ENCODE measurements around the gene AGAP1. TPM values are rescaled to one million over a fixed set of nuclear protein-coding genes. Genes with fewer than 3 reads are reported as not detected.

The AGAP1 gene
- total RNA-seq, 1 experiment from 2014 or later = 25.8 TPM

DNA sequence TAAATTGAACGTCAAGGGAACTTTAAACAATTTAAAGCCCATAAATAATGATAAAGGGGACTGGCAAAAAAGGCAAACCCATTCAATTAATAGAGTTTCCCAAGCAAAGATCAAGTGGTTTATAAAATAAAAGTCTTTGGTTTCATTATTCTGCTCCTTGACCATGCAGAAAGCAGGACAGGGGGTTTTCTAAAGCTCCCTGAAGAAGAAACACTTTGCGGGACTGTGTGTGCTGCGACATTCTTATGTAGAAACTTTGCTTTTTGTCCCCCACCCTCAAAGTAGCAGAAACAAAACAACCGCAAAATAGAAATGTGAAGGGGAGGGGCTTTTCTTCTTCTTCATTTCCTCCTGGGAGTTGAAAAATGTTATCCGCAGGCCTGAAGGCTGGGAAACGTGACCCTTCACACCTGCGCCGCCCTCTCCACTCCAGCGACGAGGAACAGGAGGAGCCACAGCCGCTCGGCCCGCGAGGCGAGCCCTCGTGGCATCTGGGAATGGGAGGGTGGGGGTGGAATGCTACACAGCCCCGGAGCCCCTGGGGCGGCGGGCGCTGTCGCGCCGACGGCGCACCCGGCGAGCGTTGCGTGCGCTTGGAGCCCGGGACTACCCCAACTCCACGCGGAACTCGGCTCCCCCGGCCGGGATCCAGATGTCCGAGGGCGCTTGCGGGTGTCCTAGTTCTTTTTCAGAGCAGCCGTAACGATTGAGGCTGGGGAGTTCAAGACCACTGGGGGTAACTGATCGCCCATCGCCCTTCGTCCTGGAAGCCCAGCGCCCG, 678.6 kb downstream of the AGAP1 start:
- H3K36me3 Mint-ChIP-seq (ENCODE audit: insufficient read depth in 1 of 3, low read depth in 3 of 3) = peaks cover 0 to 2% (median 0%) of the 10 kb centered on the region in 3 experiments; a peak in 1 of 7 replicates
- no peak for DNase-seq
- no peak overlapping the region for H3K27ac ChIP-seq (ENCODE audit: insufficient read length, low read depth, low read length)
- peaks cover 20% of the 10 kb centered on the region for H3K23me2 ChIP-seq (ENCODE audit: insufficient read length, low read depth, low read length, poor library complexity, severe bottlenecking)
- H4K91ac ChIP-seq (ENCODE audit: insufficient read length, low read depth, low read length) = no peak overlapping the region
- peak overlapping the region; percentile 62 for H3K4me2 ChIP-seq (ENCODE audit: insufficient read depth, insufficient read length, low read length)
- no peak overlapping the region for H2BK120ac ChIP-seq (ENCODE audit: low read depth, low read length, poor library complexity, severe bottlenecking)
- H2AFZ ChIP-seq (ENCODE audit: low read length) = no peak overlapping the region
- no peak overlapping the region for H2AK5ac ChIP-seq (ENCODE audit: insufficient read length, low read length)
- TF ChIP-seq, protein P1, sequence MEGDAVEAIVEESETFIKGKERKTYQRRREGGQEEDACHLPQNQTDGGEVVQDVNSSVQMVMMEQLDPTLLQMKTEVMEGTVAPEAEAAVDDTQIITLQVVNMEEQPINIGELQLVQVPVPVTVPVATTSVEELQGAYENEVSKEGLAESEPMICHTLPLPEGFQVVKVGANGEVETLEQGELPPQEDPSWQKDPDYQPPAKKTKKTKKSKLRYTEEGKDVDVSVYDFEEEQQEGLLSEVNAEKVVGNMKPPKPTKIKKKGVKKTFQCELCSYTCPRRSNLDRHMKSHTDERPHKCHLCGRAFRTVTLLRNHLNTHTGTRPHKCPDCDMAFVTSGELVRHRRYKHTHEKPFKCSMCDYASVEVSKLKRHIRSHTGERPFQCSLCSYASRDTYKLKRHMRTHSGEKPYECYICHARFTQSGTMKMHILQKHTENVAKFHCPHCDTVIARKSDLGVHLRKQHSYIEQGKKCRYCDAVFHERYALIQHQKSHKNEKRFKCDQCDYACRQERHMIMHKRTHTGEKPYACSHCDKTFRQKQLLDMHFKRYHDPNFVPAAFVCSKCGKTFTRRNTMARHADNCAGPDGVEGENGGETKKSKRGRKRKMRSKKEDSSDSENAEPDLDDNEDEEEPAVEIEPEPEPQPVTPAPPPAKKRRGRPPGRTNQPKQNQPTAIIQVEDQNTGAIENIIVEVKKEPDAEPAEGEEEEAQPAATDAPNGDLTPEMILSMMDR (conservative IDR thresholded peaks at IDR 0.05) = no peak
- H3T11ph ChIP-seq (ENCODE audit: low read length) = no peak overlapping the region
- H3K9ac ChIP-seq (ENCODE audit: extremely low read depth, insufficient read length, low read length) = no peak overlapping the region
- WGBS (ENCODE audit: extremely low coverage, insufficient read length, low lambda C conversion rate) = no CpG with 5 or more reads among the region's 46 CpGs
- no peak overlapping the region for H4K5ac ChIP-seq (ENCODE audit: insufficient read length, low read depth, low read length)
- peaks cover 43 to 51% of the 10 kb centered on the region in 2 experiments for H3K4me1 Mint-ChIP-seq
- H2BK12ac ChIP-seq (ENCODE audit: insufficient read length, low read depth, low read length) = no peak overlapping the region
- peak overlapping the region in 1 of 2 experiments; percentile 59; a peak in 2 of 5 replicates for H3K4me3 Mint-ChIP-seq
- peaks cover 3 to 20% of the 10 kb centered on the region in 2 experiments; a peak in 2 of 5 replicates for H3K9me3 Mint-ChIP-seq
- H3K79me2 ChIP-seq (ENCODE audit: insufficient read depth, low read length) = no peaks in the 10 kb centered on the region
- no peaks in the 10 kb centered on the region for H3K79me1 ChIP-seq (ENCODE audit: insufficient read depth, low read depth, low read length, poor library complexity, severe bottlenecking)
- H4K8ac ChIP-seq (replicated peaks; ENCODE audit: insufficient read length, low read depth, low read length) = no peak overlapping the region
- H2BK5ac ChIP-seq (ENCODE audit: insufficient read length, low read length) = no peak overlapping the region
- no peak overlapping the region for H3K27ac Mint-ChIP-seq
- peaks cover 94% of the 10 kb centered on the region for H3K27me3 Mint-ChIP-seq (ENCODE audit: low read depth)
- H3K27me3 ChIP-seq (ENCODE audit: insufficient read depth, low read length) = peaks cover 77% of the 10 kb centered on the region
- peaks cover 19% of the 10 kb centered on the region for H3K4me1 ChIP-seq (ENCODE audit: insufficient read depth, low read length)
- H4K20me1 ChIP-seq (ENCODE audit: control insufficient read depth, insufficient read depth, insufficient read length) = no peaks in the 10 kb centered on the region
- H2BK15ac ChIP-seq (ENCODE audit: low read depth, low read length) = no peak overlapping the region
- H3K23ac ChIP-seq (ENCODE audit: insufficient read length, low read depth, low read length) = no peak overlapping the region
- H3K9me3 ChIP-seq (ENCODE audit: control insufficient read depth, low read depth, low read length) = no peaks in the 10 kb centered on the region
- H3K18ac ChIP-seq (ENCODE audit: insufficient read length, low read depth, low read length) = no peak overlapping the region
- no peak overlapping the region for H3K4ac ChIP-seq (ENCODE audit: low read depth, low read length)
- H3K14ac ChIP-seq (ENCODE audit: insufficient read depth, low read length) = no peak overlapping the region
- H2BK20ac ChIP-seq (ENCODE audit: low read depth, low read length, poor library complexity, severe bottlenecking) = no peak overlapping the region
- no peak overlapping the region for H3K56ac ChIP-seq (ENCODE audit: insufficient read length, low read depth, low read length)

All from H9 (cell line).